Left kidney (tissue), 2 donors: Measurements from ENCODE around the gene TTC9. TPM values are rescaled to one million over a fixed set of nuclear protein-coding genes. Genes with fewer than 3 reads are reported as not detected.

Experiments
- DNase-seq: peaks from one replicate; pipeline ENCODE4 v3.0.0-alpha.2; 2013
- polyA plus RNA-seq: library from polyadenylated mRNA; unstranded; fragments of 120-200 nt; gene quantifications from one replicate; pipeline ENCODE4 v1.2.1, GENCODE V29; 2013; ENCODE audit not compliant: insufficient read length

TTC9 gene
- polyA plus RNA-seq, 1 donor, result 2.8 TPM

GRCh38 chr14:70642303-70643235, 853 bp downstream of the TTC9 start:
- DNase-seq, result peak; percentile 19

- DNase-seq, result no peak
Measured at GRCh38 chr14:70643967-70644366, 2.3 kb downstream of the TTC9 start.

- no peak for DNase-seq
Measured at GRCh38 chr14:70645892-70646291, 4.2 kb downstream of the TTC9 start.

- DNase-seq, result no peak
Measured at GRCh38 chr14:70646705-70647104, 5.0 kb downstream of the TTC9 start.

- no peak for DNase-seq
Measured at GRCh38 chr14:70648346-70648745, 6.6 kb downstream of the TTC9 start.

- DNase-seq, result no peak
Measured at GRCh38 chr14:70649803-70650202, 8.1 kb downstream of the TTC9 start.

GRCh38 chr14:70651522-70651921, 9.8 kb downstream of the TTC9 start:
- DNase-seq, result no peak

GRCh38 chr14:70652871-70653270, 11.2 kb downstream of the TTC9 start:
- no peak for DNase-seq

GRCh38 chr14:70653662-70654061, 11.9 kb downstream of the TTC9 start:
- no peak for DNase-seq

- no peak for DNase-seq
Measured at GRCh38 chr14:70654632-70655031, 12.9 kb downstream of the TTC9 start.

GRCh38 chr14:70655110-70655826, 13.6 kb downstream of the TTC9 start:
- DNase-seq, result no peak

GRCh38 chr14:70658899-70659298, 17.2 kb downstream of the TTC9 start:
- DNase-seq, result no peak

- DNase-seq, result no peak
Measured at GRCh38 chr14:70660967-70661893, 19.5 kb downstream of the TTC9 start.

GRCh38 chr14:70662080-70662479, 20.4 kb downstream of the TTC9 start:
- no peak for DNase-seq

- no peak for DNase-seq
Measured at GRCh38 chr14:70662816-70663215, 21.1 kb downstream of the TTC9 start.

GRCh38 chr14:70663707-70664179, 22.0 kb downstream of the TTC9 start:
- DNase-seq, result no peak

- no peak for DNase-seq
Measured at GRCh38 chr14:70664698-70665447, 23.2 kb downstream of the TTC9 start.

GRCh38 chr14:70665448-70666360, 24.0 kb downstream of the TTC9 start:
- peak; percentile 4 for DNase-seq

- DNase-seq, result no peak
Measured at GRCh38 chr14:70666361-70666686, 24.6 kb downstream of the TTC9 start.

GRCh38 chr14:70670992-70671651, 29.4 kb downstream of the TTC9 start:
- DNase-seq, result no peak
